Gastrocnemius medialis (tissue), 4 donors: Measurements from ENCODE around the gene ZNF219. TPM values are rescaled to one million over a fixed set of nuclear protein-coding genes. Genes with fewer than 3 reads are reported as not detected.

Experiments
- ATAC-seq, 2 donors: fragments of 150-250 bp; one replicate each; pipeline ENCODE4 v1.9.1; 2016
- DNase-seq, 2 donors: peaks; one replicate each; pipeline ENCODE4 v3.0.0-alpha.2; 2019
- H3K27ac ChIP-seq, 4 donors: fragments of 200-600 bp; sonication (generic); 1 replicate in 1 of 4; 2 replicates in 3 of 4; pipeline ENCODE4 v1.5.1; 2016 to 2018; ENCODE audit warnings: mild to moderate bottlenecking in 2 of 4, moderate library complexity in 1 of 4
- H3K27me3 ChIP-seq, 3 donors: fragments of 200-600 bp; sonication (generic) in 2 of 3; 1 replicate in 1 of 3; 2 replicates in 2 of 3; pipeline versions ENCODE4 v1.5.1 to v1.6.0; 2016 to 2019; ENCODE audit warnings: mild to moderate bottlenecking in 1 of 3, moderate library complexity in 1 of 3
- H3K36me3 ChIP-seq, 2 donors: fragments of 200-600 bp; sonication (generic) in 1 of 2; one replicate each; pipeline ENCODE4 v1.5.1; 2017 to 2018
- H3K4me1 ChIP-seq, 2 donors: fragments of 200-600 bp; sonication (generic) in 1 of 2; one replicate each; pipeline ENCODE4 v1.5.1; 2016 to 2017; ENCODE audit warnings: mild to moderate bottlenecking in 2 of 2
- H3K4me3 ChIP-seq, 4 donors: fragments of 200-600 bp; sonication (generic) in 3 of 4; 1 replicate in 1 of 4; 2 replicates in 3 of 4; pipeline ENCODE4 v1.5.1; 2016 to 2019; ENCODE audit warnings: mild to moderate bottlenecking in 2 of 4
- H3K9me3 ChIP-seq, 3 donors: fragments of 200-600 bp; sonication (generic) in 2 of 3; 1 replicate in 1 of 3; 2 replicates in 2 of 3; pipeline ENCODE4 v1.5.1; 2016 to 2019
- POLR2A ChIP-seq, 2 donors: fragments of 450-650 bp; IDR thresholded peaks; one replicate each; pipeline ENCODE4 v1.6.1; 2017; ENCODE audit warnings: antibody characterized with exemption in 2 of 2, mild to moderate bottlenecking in 2 of 2, moderate library complexity in 2 of 2
- in situ Hi-C, 4 donors: fragments of 200-750 bp; cut with MboI; loops; one replicate each; pipeline versions ENCODE4 v1.15.0 to v1.8.0; 2017; ENCODE audit warnings: low sequenced_read_pairs in 4 of 4
- intact Hi-C: fragments of 100-400 bp; cut with DNase I; formaldehyde crosslinking; loops from one replicate; pipeline ENCODE4 v1.15.1; 2023; ENCODE audit warnings: low total_unique reads
- total RNA-seq, 4 donors: library from RNA; depleted of rRNA; stranded (reverse); fragments of >200 nt; gene quantifications; one replicate each; pipeline versions ENCODE4 v1.1.0 to v1.2.3, GENCODE V29; 2016
- TF ChIP-seq, protein P1 (sequence below), 5 experiments: fragments of 450-650 bp in 3 of 5; fragments of 200-600 bp in 2 of 5; sonication (generic) in 2 of 5; IDR thresholded peaks in 4 of 5; conservative IDR thresholded peaks in 1 of 5; 1 replicate in 4 of 5; 2 replicates in 1 of 5; pipeline ENCODE4 v1.5.1; 2016 to 2019; ENCODE audit warnings: antibody characterized with exemption in 5 of 5, mild to moderate bottlenecking in 3 of 5, moderate library complexity in 3 of 5

Gene ZNF219
- total RNA-seq, 4 donors from 2014 or later = 25.9 to 48.9 (median 43.9) TPM

DNA sequence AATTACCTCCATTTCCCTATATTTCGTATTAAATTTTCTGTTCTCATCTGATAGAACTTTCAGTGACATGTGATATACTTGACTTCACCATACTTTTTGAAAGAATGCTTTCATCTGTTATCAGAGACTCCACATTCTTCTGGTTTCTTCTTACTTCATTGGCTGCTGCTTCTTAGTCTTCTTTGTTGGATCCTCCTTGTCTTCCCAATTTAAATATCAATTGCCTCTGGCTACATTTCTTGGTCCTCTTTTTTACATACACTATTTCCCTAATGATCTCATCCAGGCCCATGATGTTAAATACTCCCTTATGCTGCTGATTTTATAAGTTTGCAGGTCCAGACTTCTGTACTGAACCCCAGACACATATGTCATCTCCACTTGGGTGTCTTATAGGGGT, 35.4 kb upstream of the ZNF219 start:
- no peak for ATAC-seq
- TF ChIP-seq, protein P1, sequence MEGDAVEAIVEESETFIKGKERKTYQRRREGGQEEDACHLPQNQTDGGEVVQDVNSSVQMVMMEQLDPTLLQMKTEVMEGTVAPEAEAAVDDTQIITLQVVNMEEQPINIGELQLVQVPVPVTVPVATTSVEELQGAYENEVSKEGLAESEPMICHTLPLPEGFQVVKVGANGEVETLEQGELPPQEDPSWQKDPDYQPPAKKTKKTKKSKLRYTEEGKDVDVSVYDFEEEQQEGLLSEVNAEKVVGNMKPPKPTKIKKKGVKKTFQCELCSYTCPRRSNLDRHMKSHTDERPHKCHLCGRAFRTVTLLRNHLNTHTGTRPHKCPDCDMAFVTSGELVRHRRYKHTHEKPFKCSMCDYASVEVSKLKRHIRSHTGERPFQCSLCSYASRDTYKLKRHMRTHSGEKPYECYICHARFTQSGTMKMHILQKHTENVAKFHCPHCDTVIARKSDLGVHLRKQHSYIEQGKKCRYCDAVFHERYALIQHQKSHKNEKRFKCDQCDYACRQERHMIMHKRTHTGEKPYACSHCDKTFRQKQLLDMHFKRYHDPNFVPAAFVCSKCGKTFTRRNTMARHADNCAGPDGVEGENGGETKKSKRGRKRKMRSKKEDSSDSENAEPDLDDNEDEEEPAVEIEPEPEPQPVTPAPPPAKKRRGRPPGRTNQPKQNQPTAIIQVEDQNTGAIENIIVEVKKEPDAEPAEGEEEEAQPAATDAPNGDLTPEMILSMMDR (IDR thresholded peaks at IDR 0.05 in 4 of 5, conservative IDR thresholded peaks at IDR 0.05 in 1 of 5) = no peak
- TF ChIP-seq POLR2A (IDR thresholded peaks at IDR 0.05) = no peak
- Histone ChIP-seq H3K9me3 (no peaks in the 10 kb centered on the region), H3K27me3 (no peaks in the 10 kb centered on the region), H3K36me3 (no peaks in the 10 kb centered on the region), H3K4me1 (no peaks in the 10 kb centered on the region), H3K27ac (no peak overlapping the region), H3K4me3 (no peak overlapping the region)
- intact Hi-C loops (no loop called here), in situ Hi-C loops (no loop called here)
- DNase-seq = no peak

DNA sequence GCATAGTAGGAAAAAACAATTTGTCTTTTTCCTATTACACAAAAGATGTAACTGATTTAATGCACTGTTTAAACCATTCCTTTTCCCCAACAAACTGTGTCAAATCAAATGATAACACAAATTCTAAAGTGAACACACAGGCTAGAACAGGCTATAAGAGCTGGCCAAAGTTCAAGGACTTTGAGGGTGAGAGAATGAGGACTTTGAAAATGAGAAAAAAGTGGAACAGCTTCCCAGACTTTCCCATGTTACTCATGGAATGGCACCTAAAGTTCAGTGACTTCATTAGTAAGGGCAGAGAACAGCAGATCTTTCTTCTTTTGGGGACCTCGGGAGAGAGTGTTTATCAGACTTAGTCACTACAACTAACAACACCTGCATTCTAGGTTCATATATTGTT, 25.0 kb upstream of the ZNF219 start:
- DNase-seq = no peak
- no peak overlapping the region for H3K4me3 ChIP-seq
- TF ChIP-seq, protein P1 (IDR thresholded peaks at IDR 0.05 in 4 of 5, conservative IDR thresholded peaks at IDR 0.05 in 1 of 5) = no peak
- no peak for TF ChIP-seq POLR2A (IDR thresholded peaks at IDR 0.05)

DNA sequence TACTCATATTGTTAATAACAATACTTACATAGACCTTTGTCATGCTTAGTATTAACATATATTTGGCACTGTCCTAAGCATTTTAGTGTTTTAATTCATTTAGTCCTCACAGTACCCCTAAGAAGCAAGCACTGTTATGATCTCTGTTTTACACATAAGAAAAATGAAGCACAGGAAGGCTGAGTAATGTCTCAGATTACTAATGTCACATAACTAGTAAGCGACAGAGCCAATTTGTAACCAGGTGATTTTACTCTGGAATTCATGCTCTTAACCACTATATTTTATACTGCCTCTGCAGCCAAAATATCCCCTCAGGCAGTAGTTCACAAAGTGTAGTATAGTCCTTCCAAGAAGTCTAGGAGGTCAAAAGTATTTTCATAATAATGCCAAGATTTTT, 22.7 kb upstream of the ZNF219 start:
- H3K36me3 ChIP-seq = no peaks in the 10 kb centered on the region
- no peak for TF ChIP-seq POLR2A (IDR thresholded peaks at IDR 0.05)
- TF ChIP-seq, protein P1 (IDR thresholded peaks at IDR 0.05 in 4 of 5, conservative IDR thresholded peaks at IDR 0.05 in 1 of 5) = no peak
- DNase-seq = no peak
- ATAC-seq = no peak
- H3K4me1 ChIP-seq = no peaks in the 10 kb centered on the region
- intact Hi-C loops = no loop called here
- in situ Hi-C loops = loop anchor here (25.0 kb wide), 2 partner anchors 259 to 434 kb away; partner anchors contain the start of genes ANG (in 2 of the 4) and RNASE4 (in 2 of the 4)
- H3K27me3 ChIP-seq = peaks cover 0 to 2% (median 0%) of the 10 kb centered on the region in 3 donors
- no peak overlapping the region for H3K4me3 ChIP-seq
- no peak overlapping the region for H3K27ac ChIP-seq
- no peaks in the 10 kb centered on the region for H3K9me3 ChIP-seq

More for the DNA sequence above, 25.0 kb upstream of the ZNF219 start:
- in situ Hi-C loops (loop anchor here (25.0 kb wide), 2 partner anchors 261 to 436 kb away; partner anchors contain the start of genes ANG (in 2 of the 4) and RNASE4 (in 2 of the 4)), intact Hi-C loops (no loop called here)
- Histone ChIP-seq H3K36me3 (no peaks in the 10 kb centered on the region), H3K9me3 (no peaks in the 10 kb centered on the region), H3K27me3 (peaks cover 0 to 3% (median 0%) of the 10 kb centered on the region in 3 donors), H3K27ac (no peak overlapping the region), H3K4me1 (no peaks in the 10 kb centered on the region)
- no peak for ATAC-seq

DNA sequence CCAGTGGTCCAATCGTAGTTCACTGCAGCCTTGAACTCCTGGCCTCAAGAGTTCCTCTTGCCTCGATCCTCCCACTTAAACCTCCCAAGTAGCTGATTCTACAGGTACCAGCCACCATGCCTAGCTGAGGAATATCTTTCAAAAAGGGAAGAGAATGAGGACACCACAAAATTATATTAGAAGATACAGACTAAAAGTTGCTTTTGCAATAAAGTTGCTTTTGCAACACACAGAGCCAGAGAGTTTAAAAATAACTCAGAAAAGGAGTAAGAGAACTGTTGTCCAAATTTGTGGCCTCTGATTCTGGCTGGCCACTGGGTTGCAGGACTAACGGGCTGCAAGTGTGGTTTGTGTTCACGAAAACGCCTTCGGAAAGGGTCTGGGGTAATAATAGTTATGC, 22.2 kb upstream of the ZNF219 start:
- Histone ChIP-seq H3K27ac (no peak overlapping the region), H3K27me3 (no peaks in the 10 kb centered on the region), H3K9me3 (no peaks in the 10 kb centered on the region), H3K4me3 (no peak overlapping the region), H3K4me1 (no peaks in the 10 kb centered on the region), H3K36me3 (no peaks in the 10 kb centered on the region)
- no peak for TF ChIP-seq POLR2A (IDR thresholded peaks at IDR 0.05)
- TF ChIP-seq, protein P1 (IDR thresholded peaks at IDR 0.05 in 4 of 5, conservative IDR thresholded peaks at IDR 0.05 in 1 of 5) = no peak
- DNase-seq = no peak
- ATAC-seq = no peak
- intact Hi-C loops (no loop called here), in situ Hi-C loops (loop anchor here (25.0 kb wide), 2 partner anchors 258 to 433 kb away; partner anchors contain the start of genes ANG (in 2 of the 4) and RNASE4 (in 2 of the 4))

DNA sequence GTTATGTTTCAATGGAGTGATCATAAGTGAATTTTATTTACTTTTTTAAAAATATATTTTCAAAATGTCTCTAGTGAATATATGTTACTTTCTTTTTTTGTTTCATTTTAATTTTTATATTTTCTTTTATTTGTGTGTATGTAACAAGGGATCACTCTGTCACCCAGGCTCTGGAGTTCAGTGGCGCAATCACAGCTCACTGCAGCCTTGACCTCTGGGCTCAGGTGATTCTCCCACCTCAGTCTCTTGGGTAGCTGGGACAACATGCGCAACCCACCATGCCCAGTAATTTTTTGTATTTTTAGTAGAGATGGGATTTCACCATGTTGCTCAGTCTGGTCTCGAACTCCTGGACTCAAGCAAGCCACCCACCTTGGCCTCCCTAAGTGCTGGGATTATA, 20.5 kb upstream of the ZNF219 start:
- H3K4me1 ChIP-seq = no peaks in the 10 kb centered on the region
- H3K27ac ChIP-seq = no peak overlapping the region
- no peak for DNase-seq
- TF ChIP-seq POLR2A (IDR thresholded peaks at IDR 0.05) = no peak
- TF ChIP-seq, protein P1 (IDR thresholded peaks at IDR 0.05 in 4 of 5, conservative IDR thresholded peaks at IDR 0.05 in 1 of 5) = no peak
- intact Hi-C loops = no loop called here
- no peaks in the 10 kb centered on the region for H3K27me3 ChIP-seq
- no peaks in the 10 kb centered on the region for H3K36me3 ChIP-seq
- ATAC-seq = no peak
- in situ Hi-C loops = loop anchor here (25.0 kb wide), 2 partner anchors 257 to 432 kb away; partner anchors contain the start of genes ANG (in 2 of the 4) and RNASE4 (in 2 of the 4)
- H3K4me3 ChIP-seq = no peak overlapping the region
- no peaks in the 10 kb centered on the region for H3K9me3 ChIP-seq
